A549 (cell line): ENCODE measurements around the gene TTC16. TPM values are rescaled to one million over a fixed set of nuclear protein-coding genes. Genes with fewer than 3 reads are reported as not detected.

Experiments
- ATAC-seq, 2 experiments: fragments of 200-7000 bp in 1 of 2; fragments of >200 bp in 1 of 2; cut with Nextera tagmentation in 1 of 2; cut with Tn5 transposase in 1 of 2; 3 replicates each; pipeline versions ENCODE4 v1.8.0 to v1.9.1; 2018 to 2020; ENCODE audit warnings: mild to moderate bottlenecking in 1 of 2, moderate library complexity in 1 of 2
- CTCF ChIA-PET: fragments of 300-600 bp; sonication (Branson Sonifier 250); formaldehyde crosslinking; extraction: SDS; loops from one replicate; lab custom pipeline; 2021; ENCODE audit warnings: antibody characterized with exemption, inconsistent platforms; lab: Yijun Ruan, JAX
- POLR2A ChIA-PET: fragments of 350-600 bp; formaldehyde crosslinking; extraction: SDS; loops from one replicate; lab custom pipeline; 2021; ENCODE audit warnings: antibody characterized with exemption, inconsistent platforms; lab: Yijun Ruan, JAX
- DNase-seq, 2 experiments: peaks; one replicate each; pipeline versions ENCODE4 v3.0.0 to v3.0.0-alpha.2; 2011 to 2016; ENCODE audit warnings: low read depth in 1 of 2, low spot score in 1 of 2
- FAIRE-seq: peaks from 2 replicates; lab custom pipeline; 2011; peaks lifted over from hg19 to GRCh38; lab: Jason Lieb, UNC
- H3K27ac ChIP-seq, 2 experiments: fragments of >200 bp; sonication (Bioruptor Twin); formaldehyde crosslinking; 3 replicates each; pipeline ENCODE4 v1.5.1; 2016 to 2017
- H3K4me1 ChIP-seq: fragments of >200 bp; sonication (Bioruptor Twin); formaldehyde crosslinking; 3 replicates; pipeline ENCODE4 v1.6.1; 2016
- H3K4me2 ChIP-seq: fragments of >200 bp; sonication (Bioruptor Twin); formaldehyde crosslinking; 3 replicates; pipeline ENCODE4 v1.6.1; 2016
- H3K4me3 ChIP-seq: fragments of >200 bp; sonication (Bioruptor Twin); formaldehyde crosslinking; 3 replicates; pipeline ENCODE4 v1.5.1; 2016
- H3K9me3 ChIP-seq: fragments of >200 bp; sonication (Bioruptor Twin); formaldehyde crosslinking; 3 replicates; pipeline ENCODE4 v1.6.1; 2016
- BHLHE40 ChIP-seq: IDR thresholded peaks from 2 replicates; pipeline ENCODE4 v1.6.1; 2012; ENCODE audit warnings: low read depth, low read length, inconsistent platforms
- CBX8 ChIP-seq: fragments of 200-600 bp; sonication (generic); IDR thresholded peaks from 2 replicates; pipeline ENCODE4 v1.6.1; 2016
- CHD2 ChIP-seq: fragments of 150-350 bp; IDR thresholded peaks from 2 replicates; pipeline ENCODE4 v1.6.1; 2014; ENCODE audit warnings: low read length; ENCODE audit not compliant: partially characterized antibody
- EHF ChIP-seq: fragments of 250-450 bp; sonication (Bioruptor Pico); IDR thresholded peaks from 2 replicates; pipeline ENCODE4 v1.5.0; 2020; ENCODE audit warnings: mild to moderate bottlenecking
- EHMT2 ChIP-seq: fragments of 200-600 bp; sonication (generic); IDR thresholded peaks from 2 replicates; pipeline ENCODE4 v1.6.1; 2016; ENCODE audit warnings: antibody characterized with exemption, low read depth, mild to moderate bottlenecking, moderate library complexity
- EP300 ChIP-seq, 2 experiments: fragments of >200 bp; sonication (Bioruptor Twin); formaldehyde crosslinking; IDR thresholded peaks; 2 replicates in 1 of 2; 3 replicates in 1 of 2; pipeline ENCODE4 v1.6.1; 2016 to 2017
- FOXS1 ChIP-seq: fragments of 250-450 bp; sonication (Bioruptor Pico); IDR thresholded peaks from 2 replicates; pipeline ENCODE4 v1.5.0; 2020; ENCODE audit warnings: mild to moderate bottlenecking, moderate library complexity
- HEYL ChIP-seq: fragments of 250-450 bp; sonication (Bioruptor Pico); IDR thresholded peaks from 2 replicates; pipeline ENCODE4 v1.8.0; 2021; ENCODE audit warnings: mild to moderate bottlenecking, moderate library complexity
- HOXA7 ChIP-seq: fragments of 250-450 bp; sonication (Bioruptor Pico); IDR thresholded peaks from 2 replicates; pipeline ENCODE4 v1.5.0; 2020; ENCODE audit warnings: mild to moderate bottlenecking, moderate library complexity
- JUN ChIP-seq, 2 experiments: fragments of >200 bp; sonication (Bioruptor Twin); formaldehyde crosslinking; IDR thresholded peaks; 2 replicates in 1 of 2; 3 replicates in 1 of 2; pipeline ENCODE4 v1.6.1; 2016 to 2017
- JUNB ChIP-seq: fragments of >200 bp; sonication (Bioruptor Twin); formaldehyde crosslinking; IDR thresholded peaks from 2 replicates; pipeline ENCODE4 v1.6.1; 2016
- MYC ChIP-seq: IDR thresholded peaks from 2 replicates; pipeline ENCODE4 v1.6.1; 2012; ENCODE audit warnings: mild to moderate bottlenecking, inconsistent platforms, low read length, improper control_type of control experiment, borderline replicate concordance
- NFE2L2 ChIP-seq: fragments of 150-350 bp; conservative IDR thresholded peaks from 2 replicates; pipeline ENCODE4 v1.6.1; 2014; ENCODE audit warnings: low read length
- NR3C1 ChIP-seq: fragments of >200 bp; sonication (Bioruptor Twin); formaldehyde crosslinking; IDR thresholded peaks from 3 replicates; pipeline ENCODE4 v1.6.1; 2017
- POLR2A ChIP-seq: IDR thresholded peaks from 2 replicates; pipeline ENCODE4 v1.6.1; 2012; ENCODE audit warnings: mild to moderate bottlenecking, low read length
- RNF2 ChIP-seq: fragments of 200-600 bp; sonication (generic); IDR thresholded peaks from 2 replicates; pipeline ENCODE4 v1.6.1; 2016; ENCODE audit warnings: low read depth, mild to moderate bottlenecking, antibody characterized with exemption, moderate library complexity, borderline replicate concordance
- TP53 ChIP-seq: fragments of 250-450 bp; sonication (Bioruptor Pico); IDR thresholded peaks from 2 replicates; pipeline ENCODE4 v1.5.0; 2021; ENCODE audit warnings: mild to moderate bottlenecking, moderate library complexity
- ZSCAN20 ChIP-seq: fragments of 250-450 bp; sonication (Bioruptor Pico); IDR thresholded peaks from 2 replicates; pipeline ENCODE4 v1.8.0; 2022; ENCODE audit warnings: mild to moderate bottlenecking, moderate library complexity
- WGBS: methylation state at CpG from one replicate; pipeline ENCODE4 v1.1.6; 2017; ENCODE audit errors: missing lambda C conversion rate; 5-methylcytosine and 5-hydroxymethylcytosine counted together
- polyA plus RNA-seq, 4 experiments: library from polyadenylated mRNA; depleted of rRNA in 3 of 4; stranded (reverse); fragments of >200 nt; fragmentation: RNase III in 1 of 4; extraction: RNeasy Plus Mini Kit Qiagen cat#74134 plus additional on column Dnase treatment in 1 of 4; gene quantifications; 2 replicates in 3 of 4; 3 replicates in 1 of 4; pipeline ENCODE4 v1.2.3, GENCODE V29; 2011 to 2017
- TF ChIP-seq, protein P1 (sequence below): fragments of >200 bp; sonication (Bioruptor Twin); formaldehyde crosslinking; IDR thresholded peaks from 3 replicates; pipeline ENCODE4 v1.6.1; 2016

Gene TTC16
- polyA plus RNA-seq, 2 of the 4 experiments (the other 2 are of a cell fraction) = not detected

DNA sequence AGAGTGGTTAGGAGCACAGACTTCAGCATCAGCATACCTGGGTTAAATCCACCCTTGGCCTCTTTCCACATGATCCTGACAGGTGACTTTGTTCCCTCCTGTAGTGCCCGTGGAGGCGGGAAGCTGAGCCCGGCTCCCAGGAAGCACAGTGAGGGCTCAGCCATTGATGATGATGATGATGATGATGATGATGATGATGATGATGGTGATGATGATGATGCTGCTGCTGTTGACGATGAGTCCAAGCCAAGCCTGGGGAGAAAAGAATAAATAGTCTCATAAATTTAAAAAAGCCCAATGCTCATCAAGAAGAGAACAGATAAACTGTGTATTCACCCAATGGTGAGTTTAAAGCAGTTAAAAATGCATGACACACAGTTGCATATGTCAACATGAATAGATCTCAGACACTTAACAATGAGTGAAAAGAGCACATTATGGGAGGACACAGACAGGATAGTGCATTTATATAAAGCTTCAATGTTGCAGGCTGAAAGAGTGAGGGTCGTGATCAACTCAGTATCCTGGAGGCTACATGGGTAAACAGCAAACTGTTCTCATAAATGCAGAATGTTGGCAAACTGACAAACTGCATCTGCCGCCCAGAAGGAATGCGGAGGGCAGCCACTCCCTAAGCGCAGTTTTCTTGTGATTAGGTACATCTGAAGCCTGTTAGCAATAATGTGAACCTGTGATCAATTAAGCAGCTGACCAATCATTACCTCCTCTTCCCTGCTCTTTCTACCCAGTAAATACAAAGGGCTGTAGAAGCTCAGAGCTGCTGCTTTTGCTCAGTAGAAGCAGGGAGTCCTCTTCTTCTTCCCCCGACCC is 20.8 kb upstream of the TTC16 start:
- ChIA-PET CTCF (interaction anchor here (1.1 to 1.7 kb wide), 4 partner anchors 9 to 190 kb away, joined by 3 to 4 read pairs (median 4); partner anchors contain the start of gene TOR2A), POLR2A (no interaction called here)
- ATAC-seq = no peak
- TF ChIP-seq, protein P1, sequence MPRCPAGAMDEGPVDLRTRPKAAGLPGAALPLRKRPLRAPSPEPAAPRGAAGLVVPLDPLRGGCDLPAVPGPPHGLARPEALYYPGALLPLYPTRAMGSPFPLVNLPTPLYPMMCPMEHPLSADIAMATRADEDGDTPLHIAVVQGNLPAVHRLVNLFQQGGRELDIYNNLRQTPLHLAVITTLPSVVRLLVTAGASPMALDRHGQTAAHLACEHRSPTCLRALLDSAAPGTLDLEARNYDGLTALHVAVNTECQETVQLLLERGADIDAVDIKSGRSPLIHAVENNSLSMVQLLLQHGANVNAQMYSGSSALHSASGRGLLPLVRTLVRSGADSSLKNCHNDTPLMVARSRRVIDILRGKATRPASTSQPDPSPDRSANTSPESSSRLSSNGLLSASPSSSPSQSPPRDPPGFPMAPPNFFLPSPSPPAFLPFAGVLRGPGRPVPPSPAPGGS = no peak
- no peak for TF ChIP-seq POLR2A
- TF ChIP-seq RNF2 = no peak
- TF ChIP-seq MYC = no peak
- TF ChIP-seq CBX8 = no peak
- TF ChIP-seq JUN (IDR thresholded peaks at IDR 0.05) = no peak
- no peak for TF ChIP-seq JUNB
- no peak for TF ChIP-seq BHLHE40
- no peak for TF ChIP-seq EP300 (IDR thresholded peaks at IDR 0.05)
- no peak for TF ChIP-seq EHMT2
- no peak for TF ChIP-seq HOXA7 (CRISPR knock-in tag)
- TF ChIP-seq, all 56 proteins: peak for 0
- Histone ChIP-seq H3K4me2 (no peak overlapping the region), H3K9me3 (no peaks in the 10 kb centered on the region), H3K27ac (no peak overlapping the region), H3K4me1 (0 out of 3 replicates have a peak, but pooled peaks cover 3% of the 10 kb centered on the region), H3K4me3 (no peak overlapping the region)
- FAIRE-seq = no peak
- WGBS = 73% methylated on average over 9 of the region's 9 CpGs
- DNase-seq = no peak

DNA sequence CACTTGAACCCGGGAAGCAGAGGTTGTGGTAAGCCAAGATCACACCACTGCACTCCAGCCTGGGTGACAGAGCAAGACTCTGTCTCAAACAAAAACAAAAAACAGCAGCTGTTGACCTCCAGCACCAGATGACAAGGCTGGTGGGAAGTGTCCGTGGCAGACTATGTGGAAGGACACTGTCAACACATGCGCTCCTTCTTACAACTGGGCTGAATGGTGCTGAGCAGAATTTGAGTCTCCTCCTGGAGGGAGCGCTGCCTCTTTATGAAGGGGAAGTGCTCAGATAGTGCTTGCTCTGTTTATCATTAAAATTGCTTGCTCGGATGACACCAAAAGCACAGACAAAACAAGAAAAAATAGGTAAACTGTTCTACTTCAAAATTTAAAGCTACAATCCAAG is 18.3 kb upstream of the TTC16 start:
- H3K9me3 ChIP-seq = no peaks in the 10 kb centered on the region
- CTCF ChIA-PET = interaction anchor here (0.8 to 1.1 kb wide), 3 partner anchors 12 to 224 kb away, joined by 3 to 4 read pairs (median 3); no protein-coding TSS in a partner anchor
- DNase-seq (no peak), FAIRE-seq (no peak), ATAC-seq (no peak)
- POLR2A ChIA-PET = no interaction called here
- H3K4me1 ChIP-seq = 0 out of 3 replicates have a peak, but pooled peaks cover 3% of the 10 kb centered on the region
- H3K4me2 ChIP-seq = no peak overlapping the region
- 92% methylated on average over 5 of the region's 5 CpGs for WGBS
- no peak overlapping the region for H3K27ac ChIP-seq
- no peak for TF ChIP-seq TP53 (CRISPR knock-in tag)
- TF ChIP-seq ZSCAN20 (CRISPR knock-in tag) = no peak
- no peak for TF ChIP-seq NR3C1
- no peak for TF ChIP-seq HEYL
- TF ChIP-seq JUN (IDR thresholded peaks at IDR 0.05) = no peak
- no peak for TF ChIP-seq CBX8
- H3K4me3 ChIP-seq = no peak overlapping the region

DNA sequence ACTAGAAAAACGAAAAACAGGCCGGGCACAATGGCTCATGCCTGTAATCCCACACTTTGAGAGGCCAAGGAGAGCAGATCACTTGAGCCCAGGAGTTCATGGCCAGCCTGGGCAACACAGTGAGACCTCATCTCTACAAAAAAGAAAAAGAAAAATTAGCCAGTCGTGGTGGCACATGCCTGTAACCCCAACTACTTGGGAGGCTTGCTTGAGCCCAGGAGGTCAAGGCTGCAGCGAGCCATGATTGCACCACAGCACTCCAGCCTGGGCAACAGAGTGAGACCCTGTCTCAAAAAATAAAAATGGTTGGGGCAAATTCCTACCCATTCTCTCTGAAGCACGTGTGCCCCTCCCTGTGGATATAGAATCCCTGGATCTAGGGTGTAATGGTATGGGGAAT is 17.5 kb upstream of the TTC16 start:
- ATAC-seq (no peak), DNase-seq (no peak), FAIRE-seq (no peak)
- TF ChIP-seq EHMT2 (no peak), CHD2 (no peak), JUN (IDR thresholded peaks at IDR 0.05) (no peak), RNF2 (no peak), EHF (CRISPR knock-in tag) (no peak), FOXS1 (CRISPR knock-in tag) (no peak), NFE2L2 (no peak)
- TF ChIP-seq, protein P1 = no peak
- peak overlapping the region in 1 of 2 experiments; percentile 94; a peak in 4 of 6 replicates for H3K27ac ChIP-seq
- H3K4me2 ChIP-seq = no peak overlapping the region; the same call in 2 of the 3 replicates
- 94% methylated on average over 5 of the region's 5 CpGs for WGBS
- 0 out of 3 replicates have a peak, but pooled peaks cover 3% of the 10 kb centered on the region for H3K4me1 ChIP-seq
- ChIA-PET CTCF (interaction anchor here (1.1 to 1.9 kb wide), 2 partner anchors 16 to 37 kb away, joined by 4 to 8 read pairs; partner anchors contain the start of gene TOR2A), POLR2A (no interaction called here)
- no peak overlapping the region for H3K4me3 ChIP-seq
- no peaks in the 10 kb centered on the region for H3K9me3 ChIP-seq
